B cell (primary cell): ENCODE data around the gene MON2.

Experiments
- CTCF ChIP-seq: fragments of 200-600 bp; IDR thresholded peaks from one replicate; pipeline ENCODE4 v1.8.0; 2022; ENCODE audit warnings: antibody characterized with exemption, mild to moderate bottlenecking
- EZH2 ChIP-seq: IDR thresholded peaks from 2 replicates; pipeline ENCODE4 v1.6.1; 2012; ENCODE audit warnings: borderline replicate concordance, low read depth, mild to moderate bottlenecking, moderate library complexity, low read length; ENCODE audit not compliant: insufficient read depth, poor library complexity, severe bottlenecking

- TF ChIP-seq EZH2 (no peak), CTCF (no peak)
These were observed 165.8 kb downstream of the MON2 start for GRCh38 chr12:62632411-62632918.
